Hematopoietic multipotent progenitor cell treated with erythropoietin and hydrocortisone succinate and interleukin-3 and kit ligand, for 4 days (in vitro differentiated cells): ENCODE data around the gene SLX4IP.

Experiments used
- DNase-seq: peaks from one replicate; pipeline ENCODE4 v3.0.0-alpha.2; 2015

SLX4IP gene

DNA sequence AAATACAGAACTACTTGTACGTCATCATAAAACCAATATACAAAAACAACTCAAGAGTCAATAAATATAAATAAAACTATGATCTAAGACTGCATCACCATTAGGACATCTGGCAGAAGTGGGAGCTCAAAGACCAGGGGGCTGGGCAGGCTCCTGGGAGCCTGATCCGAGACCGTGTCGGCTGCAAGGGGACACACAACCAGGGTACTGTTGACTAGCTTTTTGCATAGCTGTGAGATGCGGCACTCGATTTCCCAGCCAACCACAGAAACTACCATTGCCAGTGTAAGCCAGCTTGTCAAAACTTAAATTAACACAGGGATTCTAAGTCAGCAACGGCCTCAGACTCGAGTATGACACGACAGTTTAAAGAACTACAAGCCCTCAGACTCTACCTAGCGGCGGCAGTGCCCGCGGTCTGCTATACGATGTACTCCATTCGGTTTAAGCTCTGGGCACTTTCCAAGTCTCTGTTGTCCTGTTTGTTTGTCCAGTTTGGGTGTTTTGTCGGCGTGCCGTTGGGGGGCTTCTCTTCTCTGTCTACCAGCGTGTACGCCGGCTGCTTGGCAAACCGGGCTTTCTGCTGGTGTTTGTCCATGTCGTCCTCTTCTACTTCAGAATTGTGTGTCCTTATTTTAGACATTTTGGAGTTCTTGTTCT, 204.1 kb downstream of the SLX4IP start:
- no peak for DNase-seq

DNA sequence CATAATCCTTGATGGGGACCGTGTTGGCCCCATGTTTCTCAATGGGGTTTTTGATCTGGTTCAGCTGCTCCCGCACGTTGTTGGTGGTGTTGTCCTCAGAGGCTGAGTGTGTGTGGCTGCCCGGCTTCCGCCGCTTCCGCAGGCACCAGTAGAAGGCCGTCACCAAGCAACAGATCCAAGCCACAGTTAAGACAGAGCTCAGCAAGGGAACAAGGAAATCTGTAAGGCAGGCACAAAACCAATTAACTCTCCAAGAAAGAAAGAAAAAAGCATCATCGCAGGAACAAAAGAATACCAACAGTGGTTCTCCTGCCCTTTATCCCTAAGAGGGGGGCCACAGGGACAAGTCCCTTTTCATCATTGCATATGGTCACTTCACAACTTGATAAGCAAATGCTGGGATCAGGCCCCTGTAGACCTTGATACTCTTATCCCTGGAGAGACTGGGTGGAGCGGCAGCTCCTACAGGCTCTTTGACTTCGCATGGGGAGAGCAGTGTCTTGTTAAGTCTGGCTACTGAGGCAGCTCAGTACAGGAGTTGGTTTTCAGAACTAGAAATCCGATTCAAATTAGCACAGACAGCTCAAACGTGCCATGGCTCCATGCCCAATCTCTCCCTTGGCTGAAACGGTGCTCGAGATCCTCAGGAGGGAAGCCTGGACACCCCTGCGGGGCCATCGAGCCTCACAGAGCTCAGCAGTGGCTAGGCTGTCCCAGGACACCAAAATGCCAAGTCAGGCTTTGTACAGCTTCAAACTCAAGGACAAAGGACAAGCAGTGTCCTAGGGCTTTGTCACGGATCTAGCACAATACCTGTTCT, 204.8 kb downstream of the SLX4IP start:
- DNase-seq: no peak

DNA sequence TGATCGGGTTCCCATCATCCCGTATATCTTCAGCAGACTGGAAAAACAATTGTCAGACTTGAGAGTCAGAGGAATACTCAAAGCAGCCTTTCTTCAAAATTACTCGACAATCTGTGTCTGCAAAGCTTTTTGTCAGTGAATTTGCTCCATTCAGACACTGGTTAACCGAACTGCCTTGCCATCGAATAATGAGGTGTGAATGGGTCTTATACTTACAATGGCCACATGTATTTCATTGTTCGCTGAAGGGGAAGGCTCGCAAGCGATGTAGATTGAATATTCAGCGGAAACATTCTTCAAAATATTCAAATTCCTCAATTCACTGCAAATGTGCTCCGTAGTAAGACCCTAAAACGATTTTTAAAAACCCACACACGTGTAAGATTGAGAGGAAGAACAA, 205.8 kb downstream of the SLX4IP start:
- DNase-seq: no peak

DNA sequence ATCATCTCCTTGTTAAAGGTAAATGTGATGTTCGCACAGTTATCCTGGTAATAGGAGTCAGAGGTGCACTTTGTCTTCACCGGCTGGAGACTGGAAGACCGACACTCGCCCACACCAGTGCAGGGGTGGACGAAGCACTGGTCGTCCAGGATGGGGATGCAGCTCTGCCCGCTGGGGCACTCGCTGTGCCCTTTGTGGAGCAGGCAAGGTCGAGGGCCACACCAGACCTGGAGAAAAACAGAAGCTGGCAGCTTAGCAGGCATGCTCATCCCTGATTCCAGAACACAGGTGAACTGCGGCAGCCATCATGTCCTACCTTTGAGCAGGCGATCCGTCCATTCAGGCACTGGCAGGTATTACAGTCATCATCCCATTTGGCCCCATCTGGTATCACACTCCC, 206.4 kb downstream of the SLX4IP start:
- DNase-seq: no peak

DNA sequence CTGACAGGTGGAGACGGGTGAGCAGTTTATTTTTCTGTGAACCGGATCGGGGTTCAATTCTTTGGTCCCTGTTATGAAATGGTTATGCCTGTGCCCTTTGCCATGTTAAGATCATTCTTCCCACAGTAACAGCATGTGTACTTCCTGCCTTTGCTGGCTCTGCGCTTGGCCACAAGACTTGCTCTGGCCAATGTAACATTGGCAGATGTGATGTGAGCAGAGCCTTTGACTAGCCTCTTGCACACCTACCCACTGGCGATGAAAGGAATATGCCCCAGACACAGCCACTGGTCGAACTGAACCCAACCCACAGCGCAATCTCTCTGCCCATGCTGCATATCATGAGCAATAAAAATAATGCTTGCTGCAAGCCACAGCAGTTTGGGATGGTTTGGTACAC, 206.8 kb downstream of the SLX4IP start:
- DNase-seq: no peak

DNA sequence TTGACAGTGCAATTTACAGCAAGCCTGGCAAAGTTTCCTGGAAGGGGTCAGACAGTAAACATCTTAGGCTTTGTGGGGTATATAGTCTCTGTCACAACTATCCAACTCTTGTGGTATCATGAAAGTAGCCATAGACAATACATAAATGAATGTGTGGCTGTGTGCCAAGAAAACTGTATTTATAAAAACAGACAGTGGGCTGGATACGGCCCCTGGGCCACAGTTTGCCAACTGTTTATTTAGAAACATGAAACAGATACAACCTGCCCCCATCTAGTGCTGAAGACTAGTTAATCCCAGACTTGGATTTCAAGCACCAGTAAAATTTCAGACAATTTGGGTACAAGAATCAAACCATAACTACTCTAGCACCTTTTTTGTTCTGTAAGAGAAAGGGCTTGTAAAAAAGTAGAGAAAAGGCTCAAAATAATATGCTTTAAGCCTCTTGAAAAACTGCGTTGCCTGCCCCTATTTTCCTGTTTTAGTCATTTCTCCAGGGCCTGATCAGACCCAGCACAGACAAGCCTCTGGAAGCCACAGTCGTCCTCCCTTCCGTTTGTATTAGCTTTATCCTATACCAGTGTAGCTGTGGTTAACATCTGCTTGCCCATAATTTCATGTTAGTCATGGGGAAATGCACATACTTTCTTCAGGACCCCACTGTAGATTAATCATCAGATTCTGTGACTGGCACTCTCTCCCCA, 207.9 kb downstream of the SLX4IP start:
- DNase-seq: peak; percentile 41

DNA sequence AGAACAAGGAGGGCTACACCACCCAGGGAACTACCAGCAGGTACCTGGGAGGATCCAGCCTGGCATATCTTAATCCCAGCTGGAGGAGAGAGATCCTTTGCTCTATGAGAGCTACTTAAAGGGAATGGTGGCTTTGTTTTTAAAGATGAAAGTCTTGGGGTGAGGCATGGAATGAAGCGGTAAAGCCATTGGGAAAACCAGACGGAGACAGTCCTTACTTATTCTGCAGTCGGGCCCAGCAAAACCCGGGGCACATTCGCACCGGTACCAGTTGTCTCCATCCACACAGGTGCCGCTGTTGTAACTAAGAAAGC, 208.4 kb downstream of the SLX4IP start:
- no peak for DNase-seq

DNA sequence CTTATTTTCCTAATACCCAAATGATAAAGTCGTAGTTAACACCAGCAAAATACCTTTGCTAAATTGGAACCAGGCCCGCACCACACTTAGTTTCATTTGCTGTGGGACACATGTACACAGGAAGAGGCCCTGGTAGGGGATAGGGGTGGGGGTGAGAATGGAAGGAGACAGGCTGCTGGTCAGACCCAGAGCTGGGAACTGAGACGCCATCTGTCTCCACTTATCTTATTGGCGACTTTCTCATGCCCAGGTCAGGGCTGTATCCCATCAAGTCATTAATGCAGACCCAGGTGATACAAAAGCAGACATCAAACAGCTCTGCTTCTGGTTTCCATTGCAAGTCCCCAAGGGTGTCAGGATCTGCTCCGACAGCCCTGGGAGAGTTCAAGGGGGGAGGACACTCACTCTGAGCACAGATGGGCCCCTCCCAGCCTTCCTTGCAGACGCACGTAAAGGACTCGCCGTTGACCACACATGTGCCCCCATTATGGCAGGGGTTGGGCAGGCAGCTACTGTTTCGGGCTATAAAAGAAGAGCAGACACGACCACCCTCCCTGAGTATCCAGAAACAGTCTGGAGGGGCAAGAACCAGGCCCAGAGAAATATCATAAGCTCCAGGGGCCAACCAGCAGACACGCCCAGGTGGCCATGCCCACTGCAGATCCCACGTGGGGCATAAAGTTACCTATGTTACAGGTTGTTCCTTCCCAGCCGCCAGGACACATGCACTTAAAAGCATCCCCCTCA, 209.5 kb downstream of the SLX4IP start:
- no peak for DNase-seq

DNA sequence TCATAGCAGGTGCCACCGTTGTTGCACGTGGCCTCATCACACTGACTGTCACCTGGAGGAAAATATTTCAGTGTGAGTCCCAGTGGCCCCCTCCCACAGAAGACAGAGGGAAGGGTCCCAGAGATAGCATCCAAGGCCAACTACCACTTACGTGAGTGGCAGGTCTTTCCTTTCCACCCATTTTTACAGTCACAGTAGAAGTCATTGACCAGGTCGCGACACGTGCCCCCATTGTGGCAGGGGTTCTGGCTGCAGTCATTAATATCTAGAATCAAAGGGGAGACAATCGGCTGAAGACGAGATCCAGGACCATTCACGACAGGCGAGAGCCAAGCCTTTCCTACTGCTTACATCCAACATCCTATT, 210.1 kb downstream of the SLX4IP start:
- DNase-seq: no peak

DNA sequence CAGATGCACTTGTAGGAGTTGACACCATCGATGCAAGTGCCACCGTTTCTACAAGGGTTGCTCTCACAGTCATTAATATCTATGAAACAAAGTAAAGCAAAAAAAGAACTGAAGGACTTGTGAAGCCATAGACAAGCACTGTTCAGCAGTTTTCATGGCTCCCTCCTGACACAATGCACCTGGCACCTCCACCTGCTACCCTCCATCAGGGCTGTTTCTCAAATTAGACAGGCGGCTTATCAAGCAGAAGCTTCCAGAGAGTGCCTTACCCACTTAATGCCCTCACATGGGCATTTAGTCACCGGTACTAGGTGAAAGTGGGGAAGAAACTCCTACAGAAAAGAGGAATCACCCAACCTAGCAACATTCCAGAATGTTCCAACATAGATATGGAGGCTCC, 210.9 kb downstream of the SLX4IP start:
- no peak for DNase-seq

DNA sequence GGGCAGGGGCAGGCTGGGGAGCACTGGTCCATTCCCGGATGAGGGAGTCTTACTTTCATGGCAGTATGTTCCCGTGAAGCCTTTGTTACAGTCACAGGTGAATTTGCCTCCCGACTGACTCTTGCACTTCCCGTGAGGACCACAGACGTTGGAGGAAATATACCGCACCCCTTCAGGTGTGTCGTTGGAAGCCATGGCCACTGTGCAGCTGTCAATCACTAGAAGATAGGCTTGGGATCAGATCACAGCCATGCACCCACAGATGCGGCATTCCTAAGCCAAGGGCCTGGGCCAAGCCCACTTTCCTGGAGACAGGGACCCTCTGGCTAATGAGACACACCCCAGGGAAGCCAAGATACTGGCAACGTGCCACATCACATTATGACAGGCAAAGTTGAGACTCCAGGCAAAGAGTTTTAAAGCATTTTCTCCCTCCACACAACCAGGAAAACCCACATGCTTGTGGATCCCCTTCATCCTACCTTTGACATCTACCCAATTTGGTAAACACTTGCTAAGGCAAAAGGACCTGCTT, 211.8 kb downstream of the SLX4IP start:
- no peak for DNase-seq

DNA sequence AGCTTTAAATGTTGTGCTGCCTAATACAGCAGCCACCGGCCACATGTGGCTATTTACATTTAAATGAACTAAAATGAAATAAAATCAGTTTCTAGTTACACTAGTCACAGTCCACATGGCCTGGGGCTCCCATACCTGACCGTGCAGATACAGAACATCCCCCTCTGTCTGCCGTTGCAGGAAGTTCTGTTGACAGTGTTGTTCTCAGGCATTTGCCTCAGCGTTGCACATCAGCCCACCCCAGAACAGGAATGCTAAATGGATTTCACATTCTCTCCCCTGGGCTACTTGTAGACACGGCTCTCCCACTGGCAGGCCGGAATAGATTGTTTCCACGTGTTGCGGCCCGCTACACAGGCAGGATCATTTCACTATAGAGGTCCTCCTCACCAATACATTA, 212.4 kb downstream of the SLX4IP start:
- peak; percentile 41 for DNase-seq

DNA sequence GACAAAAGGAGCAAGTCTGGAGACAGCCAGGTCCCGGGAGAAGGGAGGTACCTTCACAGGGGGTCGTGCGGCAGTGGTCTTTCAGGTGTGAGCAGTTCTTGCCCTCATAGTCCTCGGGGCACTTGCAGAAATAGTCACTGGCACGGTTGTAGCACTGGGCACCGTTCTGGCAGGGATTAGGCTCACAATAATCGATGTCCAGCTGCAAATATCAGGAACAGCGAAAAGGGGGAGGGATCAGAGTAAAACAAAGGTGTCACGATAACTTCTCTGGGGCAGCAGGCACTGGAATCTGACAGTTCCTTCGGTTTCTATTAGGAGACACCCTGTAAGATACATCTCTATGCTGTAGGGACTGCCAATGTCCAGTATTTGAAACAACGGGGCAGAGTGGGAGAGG, 212.8 kb downstream of the SLX4IP start:
- DNase-seq: no peak

DNA sequence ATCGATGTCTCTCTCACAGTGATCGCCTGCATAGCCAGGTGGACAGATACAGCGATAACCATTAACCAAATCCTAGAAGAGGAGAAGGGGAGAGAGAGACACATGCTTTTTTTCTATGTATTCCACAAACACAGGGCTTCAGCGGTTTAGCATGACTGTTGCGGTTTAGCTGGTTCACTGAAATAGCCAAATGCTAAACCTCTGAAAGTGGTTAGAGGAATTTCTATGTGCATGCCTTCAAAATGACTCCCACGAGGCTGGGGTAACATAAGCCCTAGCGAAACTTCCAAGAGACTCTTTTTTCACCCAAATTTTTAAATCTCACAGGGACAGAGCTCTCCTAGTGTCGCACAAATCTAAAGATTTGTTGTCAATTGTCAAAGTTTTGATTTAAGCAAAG, 213.5 kb downstream of the SLX4IP start:
- no peak for DNase-seq

DNA sequence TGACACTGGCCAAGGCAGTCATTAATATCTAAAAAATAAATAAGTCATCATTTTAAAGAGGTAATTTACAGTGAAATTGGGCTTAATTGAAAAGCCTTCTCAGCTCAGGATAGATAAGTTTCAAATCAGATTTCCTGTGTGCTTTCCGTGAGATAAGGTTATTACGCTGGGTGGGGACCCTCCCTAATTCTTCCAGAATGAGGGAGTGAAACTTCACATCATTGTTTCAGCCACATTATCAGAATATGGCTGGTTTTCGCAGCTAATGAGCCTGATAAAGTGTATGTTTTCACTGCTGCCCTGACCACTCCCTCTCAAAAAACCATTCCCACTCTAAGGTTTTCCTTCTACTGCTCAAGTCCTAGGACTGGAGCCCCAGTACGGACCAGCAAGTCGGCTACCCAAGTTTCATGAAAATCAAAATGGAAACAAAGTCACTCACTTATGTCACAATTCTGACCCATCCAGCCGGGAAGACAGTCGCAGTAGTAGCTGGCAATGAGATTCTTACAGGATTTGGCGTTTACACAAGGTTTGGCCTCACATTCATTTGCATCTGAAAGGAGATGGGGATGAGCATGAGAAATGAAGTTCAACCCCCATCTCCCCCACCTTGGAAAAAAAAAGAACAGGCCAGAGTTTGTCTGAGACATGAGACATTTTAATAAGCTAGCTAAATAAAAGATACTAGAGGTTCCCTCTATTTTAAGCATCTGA, 214.1 kb downstream of the SLX4IP start:
- no peak for DNase-seq

DNA sequence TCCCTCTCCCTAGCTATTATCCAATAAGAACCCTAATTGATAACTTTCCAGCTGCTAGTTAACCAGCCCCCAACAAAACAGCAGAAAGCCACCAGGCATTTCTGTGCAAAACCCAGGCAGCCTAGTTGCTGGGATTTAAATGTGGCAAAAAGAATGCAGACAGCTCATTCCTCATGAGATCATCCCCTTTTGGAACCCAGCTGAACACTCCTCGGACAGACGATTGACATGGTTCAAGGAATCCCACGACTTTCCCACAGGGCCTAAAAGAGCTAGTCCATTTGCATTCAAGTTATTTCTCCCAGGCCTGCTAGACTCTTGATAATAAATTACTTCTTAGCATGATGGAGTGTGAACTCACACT, 214.7 kb downstream of the SLX4IP start:
- DNase-seq: no peak

DNA sequence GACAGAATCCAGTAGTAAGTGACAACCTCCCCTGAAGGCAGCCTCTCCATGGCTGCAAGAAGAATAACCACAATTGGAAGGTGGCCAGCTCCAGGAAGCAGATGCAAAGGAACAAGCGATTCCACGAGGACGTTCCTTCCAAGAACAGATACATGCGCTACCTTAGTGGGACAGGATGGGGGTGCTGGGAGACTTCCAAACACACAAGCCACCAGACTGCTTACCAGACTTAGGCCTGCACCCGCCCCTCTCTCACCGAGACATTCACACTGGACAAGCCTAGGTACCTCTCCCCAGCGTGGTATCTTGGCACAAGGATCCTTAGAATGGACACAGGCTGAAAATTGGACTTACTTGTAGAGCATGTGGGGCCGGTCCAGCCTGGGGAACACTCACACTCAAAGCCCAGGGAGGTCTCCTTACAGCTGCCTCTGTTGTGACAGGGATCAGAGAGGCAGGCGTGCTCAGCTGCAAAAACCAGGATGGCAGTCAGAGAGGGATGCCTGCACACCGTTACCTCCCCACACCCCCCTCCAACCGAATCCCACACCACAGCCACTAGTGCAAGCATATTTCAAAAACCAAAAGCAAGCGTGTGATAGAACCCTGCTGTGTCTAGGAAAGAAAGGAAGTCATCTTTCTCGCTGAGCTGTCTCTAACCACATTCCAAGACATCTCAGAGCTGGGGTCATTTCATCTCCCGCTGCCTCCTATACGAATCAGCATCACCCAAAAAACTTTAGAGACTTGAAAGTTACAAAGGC, 216.3 kb downstream of the SLX4IP start:
- DNase-seq: peak; percentile 44

DNA sequence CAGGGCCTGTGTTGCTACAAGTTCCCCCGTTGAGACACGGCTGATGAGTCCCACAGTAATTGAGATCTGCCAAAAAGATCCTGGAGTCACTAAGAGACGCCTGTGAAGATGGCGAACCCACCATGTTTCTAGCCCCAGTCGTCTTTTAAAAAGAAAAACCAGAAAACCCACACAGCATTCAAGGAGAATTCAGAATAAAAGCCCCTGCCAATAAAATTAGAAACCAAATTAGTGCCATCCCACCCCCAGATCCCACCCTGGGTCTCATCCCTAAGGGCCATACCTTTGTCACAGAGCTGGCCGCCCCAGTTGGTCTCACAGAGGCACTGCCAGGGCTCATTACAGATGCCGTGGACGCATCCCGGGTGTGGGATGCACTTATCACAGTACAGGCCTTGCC, 217.1 kb downstream of the SLX4IP start:
- no peak for DNase-seq

DNA sequence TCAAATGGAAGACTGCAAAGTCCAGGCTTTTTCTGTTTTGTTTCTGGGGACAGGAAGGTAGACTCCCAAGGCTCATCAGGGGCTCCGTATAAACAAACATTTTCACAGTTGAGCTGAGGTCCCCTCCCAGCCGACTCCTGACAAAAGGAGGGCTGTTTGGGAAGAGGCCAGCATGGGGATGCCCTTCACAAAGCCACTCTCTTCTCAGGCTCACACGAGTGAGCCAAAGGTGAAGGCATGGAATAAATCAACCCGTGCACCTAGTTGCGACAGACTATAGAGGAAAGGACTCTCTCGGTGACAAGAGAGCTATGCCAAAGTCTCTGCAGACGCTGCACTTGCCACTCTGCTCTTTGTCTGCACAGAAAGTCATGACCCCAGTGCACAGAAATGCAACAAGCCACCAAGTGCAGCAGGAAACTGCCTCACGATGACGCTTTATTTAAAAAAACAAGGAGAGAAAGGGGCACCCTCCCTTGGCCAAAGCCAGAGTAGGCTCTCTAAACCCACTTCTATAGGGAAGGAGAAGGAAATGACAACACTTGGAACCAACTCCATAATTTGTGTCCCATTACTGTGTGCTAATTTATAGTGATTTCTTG, 217.7 kb downstream of the SLX4IP start:
- DNase-seq: no peak

DNA sequence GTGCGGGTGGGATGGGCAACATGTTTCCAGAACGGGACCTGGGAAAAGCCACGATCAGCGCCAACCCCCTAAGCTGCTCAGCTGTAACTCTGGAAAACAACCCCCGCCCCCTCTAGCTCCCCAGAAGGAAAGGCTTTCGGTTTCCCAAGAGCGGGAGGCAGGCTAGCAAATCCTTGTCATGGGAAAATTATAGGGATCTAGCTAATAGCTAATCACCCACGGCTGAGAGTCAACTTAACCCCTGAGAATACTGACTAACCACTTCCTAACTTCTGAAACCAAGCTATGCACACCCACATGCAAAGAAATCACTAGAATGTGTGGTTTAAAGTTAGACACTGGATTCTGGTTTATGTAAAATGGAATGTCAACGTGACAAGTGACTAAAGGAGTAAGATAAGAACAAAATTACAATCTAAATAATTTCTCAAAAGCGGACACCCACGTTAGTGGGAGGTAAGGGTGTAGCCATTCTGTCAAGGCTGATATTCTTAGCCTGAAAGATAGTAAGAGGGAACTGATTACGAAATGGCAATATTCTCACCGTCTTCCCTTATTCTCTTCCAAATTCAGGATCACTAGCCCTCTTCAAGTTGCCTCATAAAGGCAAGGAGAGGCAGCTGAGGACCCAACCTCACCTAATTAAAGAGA, 218.6 kb downstream of the SLX4IP start:
- no peak for DNase-seq

DNA sequence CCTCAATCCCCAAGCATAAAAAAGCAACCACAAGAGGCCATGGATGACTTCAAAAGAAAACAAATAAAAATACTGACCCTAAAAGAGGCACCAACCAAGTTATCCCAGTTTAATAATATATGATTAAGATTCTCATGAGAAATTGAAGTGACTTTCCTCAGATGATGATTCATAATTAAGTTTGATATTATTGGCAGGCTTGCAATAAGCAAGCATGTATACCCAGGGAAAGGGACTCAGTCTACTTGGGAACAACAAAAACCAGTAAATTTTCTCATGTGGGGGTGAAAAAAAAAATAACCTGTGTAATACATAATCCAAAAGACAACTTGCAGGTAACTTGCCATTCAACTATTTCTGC, 219.1 kb downstream of the SLX4IP start:
- DNase-seq: no peak
